LNCaP clone FGC (cell line): ENCODE data around the gene SLC5A12.

Experiments
- DNase-seq: peaks from one replicate; pipeline ENCODE4 v3.0.0-alpha.2; 2011; ENCODE audit warnings: low read depth
- H3K4me3 ChIP-seq: 2 replicates; pipeline ENCODE4 v1.5.1; 2011; ENCODE audit warnings: mild to moderate bottlenecking, low read depth, low read length, control low read depth
- TF ChIP-seq, protein P1 (sequence below): IDR thresholded peaks from 2 replicates; pipeline ENCODE4 v1.5.1; 2012; ENCODE audit warnings: mild to moderate bottlenecking; ENCODE audit not compliant: control insufficient read depth, insufficient read depth; ENCODE audit errors: extremely low read depth

SLC5A12 gene

DNA sequence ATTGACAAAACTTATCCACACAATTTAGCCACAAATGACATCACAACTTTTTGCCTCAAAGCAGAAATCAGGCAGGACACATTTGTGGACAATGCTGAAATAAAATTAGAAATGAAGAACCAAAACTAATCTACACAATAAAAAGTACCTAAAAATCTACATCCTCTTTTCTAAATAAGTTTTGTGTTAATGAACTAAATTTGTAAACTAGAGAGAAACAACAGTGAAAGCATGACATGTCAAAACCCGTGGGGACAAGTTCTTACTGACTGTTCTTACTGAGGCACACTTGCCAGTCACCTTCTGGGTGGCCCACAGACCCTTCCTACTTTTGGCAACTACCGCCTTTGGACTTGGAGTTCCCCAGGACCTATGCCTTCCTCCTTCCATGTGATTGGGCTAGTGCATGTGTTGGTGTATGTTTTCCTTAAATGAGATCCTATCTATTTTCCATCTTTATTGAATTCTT is 89.1 kb downstream of the SLC5A12 start:
- TF ChIP-seq, protein P1, sequence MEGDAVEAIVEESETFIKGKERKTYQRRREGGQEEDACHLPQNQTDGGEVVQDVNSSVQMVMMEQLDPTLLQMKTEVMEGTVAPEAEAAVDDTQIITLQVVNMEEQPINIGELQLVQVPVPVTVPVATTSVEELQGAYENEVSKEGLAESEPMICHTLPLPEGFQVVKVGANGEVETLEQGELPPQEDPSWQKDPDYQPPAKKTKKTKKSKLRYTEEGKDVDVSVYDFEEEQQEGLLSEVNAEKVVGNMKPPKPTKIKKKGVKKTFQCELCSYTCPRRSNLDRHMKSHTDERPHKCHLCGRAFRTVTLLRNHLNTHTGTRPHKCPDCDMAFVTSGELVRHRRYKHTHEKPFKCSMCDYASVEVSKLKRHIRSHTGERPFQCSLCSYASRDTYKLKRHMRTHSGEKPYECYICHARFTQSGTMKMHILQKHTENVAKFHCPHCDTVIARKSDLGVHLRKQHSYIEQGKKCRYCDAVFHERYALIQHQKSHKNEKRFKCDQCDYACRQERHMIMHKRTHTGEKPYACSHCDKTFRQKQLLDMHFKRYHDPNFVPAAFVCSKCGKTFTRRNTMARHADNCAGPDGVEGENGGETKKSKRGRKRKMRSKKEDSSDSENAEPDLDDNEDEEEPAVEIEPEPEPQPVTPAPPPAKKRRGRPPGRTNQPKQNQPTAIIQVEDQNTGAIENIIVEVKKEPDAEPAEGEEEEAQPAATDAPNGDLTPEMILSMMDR, result no peak
- DNase-seq, result no peak
- no peak overlapping the region for H3K4me3 ChIP-seq

DNA sequence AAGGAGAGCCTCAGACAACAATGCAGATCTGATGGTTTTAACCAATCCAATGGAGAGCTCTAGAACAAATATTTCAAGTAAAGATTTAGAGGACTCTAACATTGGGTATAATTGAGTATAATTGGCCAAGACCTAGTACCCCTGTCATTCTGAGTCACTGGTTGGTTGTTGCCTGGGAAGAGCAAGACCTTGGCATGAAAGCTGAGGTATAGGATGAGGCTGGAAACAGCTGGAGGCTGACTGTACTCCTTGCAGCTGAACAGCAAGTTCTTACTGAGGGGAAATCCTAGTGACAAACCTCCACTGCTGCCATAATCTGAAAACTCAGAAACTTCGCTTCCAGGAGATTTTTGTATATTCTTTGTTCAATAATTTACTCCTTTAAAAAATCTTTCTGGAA is 95.5 kb downstream of the SLC5A12 start:
- H3K4me3 ChIP-seq, result no peak overlapping the region
- TF ChIP-seq, protein P1, result no peak
- DNase-seq, result no peak

DNA sequence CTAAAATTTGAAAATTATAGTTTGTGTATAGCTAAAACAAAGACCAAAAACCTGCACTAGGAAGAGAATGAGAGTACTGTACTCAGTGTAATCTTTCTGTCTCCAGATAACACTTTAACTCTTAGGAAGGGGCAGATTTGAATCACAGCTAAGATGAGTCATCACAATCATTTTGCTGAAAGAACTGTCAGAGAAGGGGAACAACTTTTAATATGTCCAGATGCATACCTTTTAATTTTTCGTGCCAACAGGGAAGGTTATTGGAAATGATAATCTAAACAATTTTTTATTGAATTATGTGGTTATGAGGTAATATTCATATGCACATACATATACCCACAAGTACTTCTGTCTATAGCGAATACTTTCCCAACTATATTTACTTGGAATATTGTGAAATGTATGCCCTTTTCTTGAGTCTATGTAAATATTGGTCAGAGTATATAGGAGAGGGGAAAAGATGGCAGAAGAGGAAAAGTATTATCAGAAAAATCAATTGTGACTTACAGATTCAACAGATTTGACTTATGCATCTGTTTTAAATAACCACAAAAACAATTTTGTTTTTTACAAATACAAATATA is 98.7 kb downstream of the SLC5A12 start:
- DNase-seq, result no peak
- H3K4me3 ChIP-seq, result no peak overlapping the region
- TF ChIP-seq, protein P1, result no peak

DNA sequence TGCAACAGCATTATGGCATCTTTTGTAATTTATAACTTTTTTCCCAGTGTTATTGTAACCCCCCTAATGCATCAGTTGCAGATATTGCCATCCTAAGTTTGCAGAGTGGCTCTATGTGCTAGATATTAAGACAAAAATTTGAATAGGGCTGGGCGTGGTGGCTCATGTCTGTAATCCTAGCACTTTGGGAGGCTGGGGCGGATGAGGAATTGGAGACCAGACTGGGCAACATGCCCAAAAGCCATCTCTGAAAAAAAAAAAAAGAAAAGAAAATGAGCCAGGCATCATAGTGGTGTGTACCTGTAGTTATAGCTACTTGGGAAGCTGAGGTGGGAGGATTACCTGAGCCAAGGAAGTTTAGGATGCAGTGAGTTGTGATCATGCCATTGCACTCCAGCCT is 99.7 kb downstream of the SLC5A12 start:
- TF ChIP-seq, protein P1, result no peak
- DNase-seq, result no peak
- no peak overlapping the region for H3K4me3 ChIP-seq

DNA sequence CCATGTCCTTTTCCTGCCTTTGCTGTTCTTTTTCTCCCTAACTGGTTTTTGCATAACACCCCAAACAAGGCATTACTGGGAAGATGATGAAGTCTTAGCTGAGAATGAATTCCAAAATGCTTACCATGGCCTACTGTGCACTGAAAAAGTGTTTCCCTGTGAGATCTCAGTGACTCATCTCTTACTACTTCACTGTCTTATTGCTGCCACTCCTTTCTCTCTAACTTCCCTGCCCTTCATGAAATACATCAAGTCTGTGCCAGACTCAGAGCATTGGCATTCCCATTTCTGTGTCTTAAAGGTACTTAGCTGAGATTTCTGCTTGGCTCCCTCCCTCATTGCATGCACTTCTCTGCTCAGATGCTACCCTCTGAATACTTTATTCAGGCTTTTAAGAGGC is 100.7 kb downstream of the SLC5A12 start:
- DNase-seq, result no peak

DNA sequence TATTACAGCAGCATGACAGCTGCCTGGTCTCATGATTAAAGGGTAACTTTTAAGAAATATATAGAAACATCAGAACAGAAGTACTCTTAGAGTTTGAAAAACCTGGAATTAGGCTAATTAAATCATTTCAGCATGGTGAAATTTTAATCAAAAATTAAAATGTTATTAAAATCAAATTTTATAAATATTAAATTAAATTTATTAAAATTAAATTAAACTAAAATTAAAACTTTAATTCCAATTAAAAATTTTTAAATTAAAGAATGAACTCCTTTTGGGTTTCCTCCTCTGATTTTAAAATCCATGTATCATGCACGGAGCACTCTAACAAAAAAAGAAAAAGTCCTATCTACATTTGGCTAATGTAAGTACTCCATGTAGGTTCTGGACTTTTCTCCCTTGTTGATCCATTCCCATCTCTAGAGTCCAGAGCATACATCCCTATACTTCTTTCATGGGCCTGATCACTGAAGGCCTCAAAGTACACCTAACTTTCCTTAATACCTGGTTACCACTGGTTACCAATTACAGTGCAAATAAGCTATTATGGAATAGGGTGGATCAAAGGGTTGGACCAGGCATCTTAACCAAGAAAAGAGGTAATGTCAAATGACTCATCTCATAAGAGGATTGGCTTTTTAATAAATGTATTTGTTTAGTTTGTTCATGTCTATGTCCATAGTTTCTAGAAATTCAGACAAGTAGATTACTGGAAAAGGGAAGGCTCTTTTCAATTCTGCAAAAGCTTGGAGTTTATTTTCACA is 101.4 kb downstream of the SLC5A12 start:
- no peak for DNase-seq
- TF ChIP-seq, protein P1, result no peak
- no peak overlapping the region for H3K4me3 ChIP-seq

More for the DNA sequence above, 100.7 kb downstream of the SLC5A12 start:
- no peak overlapping the region for H3K4me3 ChIP-seq
- TF ChIP-seq, protein P1, result no peak
